ENCODE measurements around the gene BCL2L13.

- no peak for TF ChIP-seq EZH2 (IDR thresholded peaks at IDR 0.05; ENCODE audit: borderline replicate concordance, low read length)
- TF ChIP-seq CTCF (conservative IDR thresholded peaks at IDR 0.05 in 1 of 2, IDR thresholded peaks at IDR 0.05 in 1 of 2; ENCODE audit: extremely low read depth in 1 of 2, insufficient read depth in 1 of 2, low read depth in 1 of 2, low read length in 2 of 2): no peak
Observed at GRCh38 chr22:17772958-17773605, 134.5 kb downstream of the BCL2L13 start.
